Measurements from ENCODE around the gene ARHGEF17.
A peak's percentile ranks its signal among the peaks of the same experiment; 100 is the strongest.

Gene ARHGEF17

DNA sequence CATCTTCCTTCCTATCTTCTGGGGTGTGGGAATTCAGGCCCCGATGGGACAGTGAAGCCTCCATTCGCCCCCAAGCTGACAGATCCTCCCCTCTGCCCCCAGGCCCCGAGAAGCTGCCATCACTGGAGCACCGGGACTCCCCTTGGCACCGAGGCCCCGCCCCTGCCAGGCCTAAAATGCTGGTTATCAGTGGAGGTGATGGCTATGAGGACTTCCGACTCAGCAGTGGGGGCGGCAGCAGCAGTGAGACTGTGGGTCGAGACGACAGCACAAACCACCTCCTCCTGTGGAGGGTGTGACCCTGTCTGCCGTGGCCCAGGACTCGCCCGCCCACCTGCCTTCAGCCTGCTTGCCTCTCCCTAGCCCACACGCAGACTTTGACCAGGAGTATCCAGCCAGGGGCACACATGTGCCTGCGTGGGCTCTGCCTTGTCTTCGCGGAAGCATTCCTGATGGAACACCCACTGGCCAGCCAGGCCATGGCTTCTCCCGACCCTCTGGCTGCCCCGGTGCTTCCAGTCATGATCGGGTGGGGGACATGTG is 59.5 kb downstream of the ARHGEF17 start:
- Histone ChIP-seq H3K27me3 (ENCODE audit: control insufficient read depth, insufficient read depth, low read length) (peaks cover 3% of the 10 kb centered on the region), H3K9me3 (ENCODE audit: control insufficient read depth, low read depth, low read length) (no peaks in the 10 kb centered on the region), H3K36me3 (ENCODE audit: control insufficient read depth, low read depth, low read length) (no peaks in the 10 kb centered on the region), H3K4me1 (ENCODE audit: control insufficient read depth, low read depth, low read length) (no peaks in the 10 kb centered on the region), H3K27ac (ENCODE audit: low read length) (no peak overlapping the region), H3K4me3 (ENCODE audit: low read length) (no peak overlapping the region), H3K9ac (ENCODE audit: low read length) (no peak overlapping the region)

DNA sequence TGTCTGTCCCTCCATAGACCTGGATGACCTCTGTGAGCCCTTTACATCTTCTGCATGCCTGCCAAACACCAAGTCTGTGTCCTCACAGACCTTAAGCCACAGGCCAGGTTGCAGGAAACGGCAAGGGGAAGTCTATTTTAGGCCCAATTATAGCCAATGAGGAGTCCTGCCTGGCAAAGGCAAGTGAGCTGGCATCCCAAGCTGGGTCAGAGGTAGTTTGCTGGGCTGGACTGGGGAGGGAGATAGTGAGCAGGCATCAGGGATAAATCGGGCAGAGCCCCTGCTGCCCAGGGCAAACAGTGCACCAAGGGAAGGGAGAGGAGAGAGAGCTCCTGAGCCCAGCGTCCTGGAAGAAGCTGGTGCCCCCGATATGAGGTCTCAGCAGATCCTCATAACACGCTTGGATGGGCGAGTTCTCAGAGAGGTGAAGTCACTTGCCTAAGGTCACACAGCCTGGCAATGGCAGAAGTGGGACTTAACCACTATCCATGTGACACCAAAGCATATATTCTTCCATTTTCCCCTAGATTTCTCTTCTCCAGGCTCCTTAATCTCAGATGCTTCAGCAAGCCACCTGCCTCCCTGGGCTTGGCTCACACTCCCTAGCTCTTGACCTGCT is 64.4 kb downstream of the ARHGEF17 start:
- H3K9me3 ChIP-seq (ENCODE audit: control insufficient read depth, low read depth, low read length) = no peaks in the 10 kb centered on the region
- peaks cover 9% of the 10 kb centered on the region for H3K27me3 ChIP-seq (ENCODE audit: control insufficient read depth, insufficient read depth, low read length)
- no peaks in the 10 kb centered on the region for H3K36me3 ChIP-seq (ENCODE audit: control insufficient read depth, low read depth, low read length)
- H3K4me3 ChIP-seq (ENCODE audit: low read length) = no peak overlapping the region
- no peak overlapping the region for H3K27ac ChIP-seq (ENCODE audit: low read length)
- no peak overlapping the region for H3K9ac ChIP-seq (ENCODE audit: low read length)
- peaks cover 9% of the 10 kb centered on the region for H3K4me1 ChIP-seq (ENCODE audit: control insufficient read depth, low read depth, low read length)

DNA sequence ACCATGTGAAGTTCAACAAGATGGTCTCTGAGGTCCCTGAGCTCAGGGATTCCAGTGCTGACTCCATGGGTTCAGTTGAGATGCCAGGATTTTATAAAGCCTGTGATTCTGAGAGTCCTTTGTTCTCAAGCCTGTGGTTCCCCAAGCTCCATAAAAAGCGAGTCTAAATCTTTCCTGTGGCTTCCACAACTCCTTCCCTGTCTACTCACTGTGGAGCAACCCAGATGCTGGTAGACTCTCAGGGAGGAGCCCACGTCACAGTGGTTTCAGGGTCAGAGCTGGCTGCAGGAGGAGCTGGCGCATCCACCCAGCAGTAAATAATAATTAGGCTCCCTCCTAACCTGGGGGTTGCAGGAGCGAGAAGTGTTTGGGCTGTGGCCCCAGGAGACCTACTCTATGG is 66.1 kb downstream of the ARHGEF17 start:
- Histone ChIP-seq H3K27me3 (ENCODE audit: control insufficient read depth, insufficient read depth, low read length) (peaks cover 11% of the 10 kb centered on the region), H3K4me1 (ENCODE audit: control insufficient read depth, low read depth, low read length) (peaks cover 9% of the 10 kb centered on the region), H3K27ac (ENCODE audit: low read length) (no peak overlapping the region), H3K36me3 (ENCODE audit: control insufficient read depth, low read depth, low read length) (no peaks in the 10 kb centered on the region), H3K9me3 (ENCODE audit: control insufficient read depth, low read depth, low read length) (no peaks in the 10 kb centered on the region), H3K9ac (ENCODE audit: low read length) (no peak overlapping the region), H3K4me3 (ENCODE audit: low read length) (no peak overlapping the region)

DNA sequence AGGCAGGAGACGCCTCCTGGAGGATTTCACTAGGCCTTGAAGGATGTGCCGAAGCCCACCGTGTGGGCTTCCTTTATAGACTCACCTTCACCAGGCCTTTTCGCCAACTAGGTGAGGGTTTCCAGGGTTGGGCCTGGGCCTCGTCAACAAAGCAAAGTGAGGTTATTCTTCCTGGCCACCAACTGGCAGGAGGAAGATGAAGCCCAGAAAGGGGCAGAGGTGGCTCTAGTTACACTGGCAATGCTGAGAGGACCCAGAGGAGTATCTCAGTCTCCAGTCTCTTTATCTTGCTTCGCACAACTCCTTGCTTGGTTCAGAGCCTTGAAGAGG is 67.7 kb downstream of the ARHGEF17 start:
- Histone ChIP-seq H3K9ac (ENCODE audit: low read length) (no peak overlapping the region), H3K4me3 (ENCODE audit: low read length) (no peak overlapping the region), H3K27ac (ENCODE audit: low read length) (no peak overlapping the region), H3K36me3 (ENCODE audit: control insufficient read depth, low read depth, low read length) (no peaks in the 10 kb centered on the region), H3K4me1 (ENCODE audit: control insufficient read depth, low read depth, low read length) (peaks cover 9% of the 10 kb centered on the region), H3K9me3 (ENCODE audit: control insufficient read depth, low read depth, low read length) (no peaks in the 10 kb centered on the region), H3K27me3 (ENCODE audit: control insufficient read depth, insufficient read depth, low read length) (peaks cover 11% of the 10 kb centered on the region)

DNA sequence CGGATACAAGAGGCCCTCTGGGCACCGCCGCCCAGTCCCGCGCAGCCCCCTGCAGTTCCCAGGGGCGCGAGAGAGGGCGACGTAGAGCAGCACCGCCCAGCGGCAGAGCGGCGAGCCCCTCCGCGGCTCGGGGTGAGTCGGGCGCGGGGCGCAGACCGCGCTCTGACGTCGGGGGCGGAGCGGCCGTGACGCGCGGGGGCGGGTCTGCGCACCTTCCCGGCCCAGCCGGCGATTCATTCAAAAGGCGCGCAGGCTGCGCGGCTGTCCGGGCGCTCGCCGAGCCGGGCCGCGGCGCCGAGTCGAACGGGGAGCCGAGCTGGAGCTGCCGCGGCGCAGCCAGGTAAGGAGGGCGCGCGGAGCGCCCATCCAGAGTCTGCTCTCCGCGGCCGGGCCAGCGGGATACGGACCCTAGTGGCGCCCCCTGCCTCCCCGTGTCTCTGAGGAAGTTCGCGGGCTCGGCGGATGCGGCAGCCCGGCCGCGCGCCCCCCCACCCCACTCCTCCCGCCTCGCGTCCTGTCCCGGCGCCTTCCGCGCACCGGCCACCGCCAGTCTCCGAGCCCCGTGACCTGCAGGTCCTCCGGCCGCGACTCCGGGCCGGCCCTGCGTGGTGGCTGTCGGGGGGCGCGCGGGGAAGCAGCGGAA is 68.2 kb downstream of the ARHGEF17 start, which contains the start of gene RELT:
TSS of gene RELT (plus strand) at position 240 of the 643 bp plus-strand sequence. CDS start 12,738 bp downstream, outside the sequence.
- Histone ChIP-seq H3K9ac (ENCODE audit: low read length) (peak within 1 kb of the TSS; percentile 51), H3K9me3 (ENCODE audit: control insufficient read depth, low read depth, low read length) (no peaks in the 10 kb centered on the region), H3K27ac (ENCODE audit: low read length) (no peak within 1 kb of the TSS), H3K4me3 (ENCODE audit: low read length) (peak within 1 kb of the TSS; percentile 65), H3K36me3 (ENCODE audit: control insufficient read depth, low read depth, low read length) (no peaks in the 10 kb centered on the region), H3K4me1 (ENCODE audit: control insufficient read depth, low read depth, low read length) (peaks cover 9% of the 10 kb centered on the region), H3K27me3 (ENCODE audit: control insufficient read depth, insufficient read depth, low read length) (peaks cover 11% of the 10 kb centered on the region)

DNA sequence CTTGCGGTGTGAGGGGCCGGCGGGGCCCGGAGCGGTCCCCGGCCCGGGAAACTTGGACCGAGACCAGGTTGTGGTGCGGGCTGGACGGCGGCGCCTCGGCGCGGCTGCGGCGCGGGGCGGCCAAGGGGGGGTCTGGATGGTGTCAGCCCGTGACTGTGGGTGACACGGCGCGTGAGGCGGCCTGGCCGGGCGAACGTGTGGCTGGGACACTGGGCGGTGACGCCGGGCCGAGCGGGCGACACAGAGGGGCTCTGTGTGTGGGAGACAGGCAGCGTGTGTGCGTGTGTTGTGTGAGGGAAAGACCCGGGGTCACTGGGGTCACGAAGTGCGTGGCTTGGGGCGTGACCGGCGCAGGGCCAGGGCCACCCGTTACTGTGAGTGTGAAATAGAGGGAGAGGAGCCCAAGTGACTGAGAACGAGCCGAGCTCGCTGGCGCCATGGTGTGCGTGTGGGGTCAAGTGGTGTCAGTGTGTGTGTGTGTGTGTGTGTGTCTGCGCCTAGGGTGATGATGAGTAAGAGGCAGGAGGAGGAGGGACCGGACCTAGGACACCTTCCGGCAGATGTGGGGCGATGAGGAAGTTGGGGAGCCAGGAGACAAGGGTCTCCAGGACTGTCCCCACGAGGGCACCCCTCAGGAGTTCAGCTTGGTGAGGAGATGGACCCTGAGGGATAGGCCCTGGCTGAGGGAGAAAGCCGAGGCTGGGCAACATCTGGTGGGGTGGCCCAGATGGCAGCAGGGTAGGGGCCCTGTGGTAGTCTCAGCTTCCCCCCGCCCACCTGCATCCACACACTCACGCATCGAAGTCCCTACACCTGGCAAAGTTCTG is 68.9 kb downstream of the ARHGEF17 start:
- H3K4me3 ChIP-seq (ENCODE audit: low read length) = peak overlapping the region; percentile 65
- peak overlapping the region; percentile 51 for H3K9ac ChIP-seq (ENCODE audit: low read length)
- H3K27me3 ChIP-seq (ENCODE audit: control insufficient read depth, insufficient read depth, low read length) = peaks cover 11% of the 10 kb centered on the region
- H3K27ac ChIP-seq (ENCODE audit: low read length) = no peak overlapping the region
- H3K9me3 ChIP-seq (ENCODE audit: control insufficient read depth, low read depth, low read length) = no peaks in the 10 kb centered on the region
- H3K36me3 ChIP-seq (ENCODE audit: control insufficient read depth, low read depth, low read length) = no peaks in the 10 kb centered on the region
- peaks cover 9% of the 10 kb centered on the region for H3K4me1 ChIP-seq (ENCODE audit: control insufficient read depth, low read depth, low read length)

DNA sequence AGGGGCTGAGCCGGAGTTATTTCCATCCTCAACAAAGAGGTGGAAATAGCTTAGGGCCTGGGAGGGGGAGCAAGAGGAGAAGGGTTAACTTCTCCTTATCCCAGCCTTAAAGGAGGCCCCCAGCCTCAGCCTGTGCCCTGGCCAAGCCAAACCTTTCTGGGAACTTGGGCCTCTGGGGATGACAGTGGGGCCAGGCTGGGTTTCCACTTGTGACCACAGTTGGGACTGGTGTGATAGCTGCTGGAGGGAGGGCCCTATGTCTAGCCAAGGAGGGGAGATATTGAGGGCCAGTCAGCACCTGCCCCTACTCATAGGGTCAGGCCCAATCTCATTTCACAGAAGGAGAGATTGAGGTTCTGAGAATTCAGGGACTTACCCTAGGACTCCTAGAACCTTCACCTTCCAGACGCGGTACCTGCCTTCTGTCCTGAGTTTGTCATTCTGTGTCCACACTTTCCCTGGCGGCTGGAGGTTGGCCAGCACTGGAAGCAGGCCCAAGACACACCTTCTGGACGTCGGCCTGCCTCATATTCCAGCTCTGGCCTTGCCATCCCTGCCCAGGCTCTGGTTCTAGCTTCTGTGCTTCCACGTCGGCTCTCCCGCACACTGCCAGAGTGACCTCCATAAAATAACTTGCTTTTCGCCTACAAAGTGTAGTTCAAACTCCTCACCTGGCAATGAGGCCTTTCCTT is 71.3 kb downstream of the ARHGEF17 start:
- Histone ChIP-seq H3K27me3 (ENCODE audit: control insufficient read depth, insufficient read depth, low read length) (peaks cover 11% of the 10 kb centered on the region), H3K9ac (ENCODE audit: low read length) (no peak overlapping the region)

DNA sequence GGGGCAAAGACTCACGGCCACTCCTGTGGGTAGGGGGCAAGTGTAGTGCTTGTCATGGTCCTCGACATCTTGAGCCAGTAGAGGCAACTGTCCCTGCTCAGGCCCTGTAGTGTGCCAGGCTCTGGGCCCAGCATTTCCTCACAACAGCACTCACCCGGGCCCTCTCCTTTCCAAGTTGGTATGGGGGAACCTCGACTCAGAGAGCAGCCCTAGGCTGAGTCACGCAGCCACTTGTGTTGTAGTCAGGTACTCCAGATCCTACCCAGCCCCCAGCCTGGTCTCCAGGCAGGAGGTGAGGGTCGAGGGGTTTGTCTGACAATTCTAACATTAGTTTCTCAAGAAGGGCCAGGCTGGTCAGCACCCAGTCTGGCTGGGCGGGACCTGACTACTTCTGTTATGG is 72.3 kb downstream of the ARHGEF17 start:
- Histone ChIP-seq H3K27me3 (ENCODE audit: control insufficient read depth, insufficient read depth, low read length) (peaks cover 11% of the 10 kb centered on the region), H3K4me3 (ENCODE audit: low read length) (no peak overlapping the region), H3K27ac (ENCODE audit: low read length) (no peak overlapping the region), H3K36me3 (ENCODE audit: control insufficient read depth, low read depth, low read length) (no peaks in the 10 kb centered on the region), H3K4me1 (ENCODE audit: control insufficient read depth, low read depth, low read length) (peaks cover 9% of the 10 kb centered on the region), H3K9me3 (ENCODE audit: control insufficient read depth, low read depth, low read length) (no peaks in the 10 kb centered on the region), H3K9ac (ENCODE audit: low read length) (no peak overlapping the region)

More for the DNA sequence above, 71.3 kb downstream of the ARHGEF17 start:
- Histone ChIP-seq H3K4me3 (ENCODE audit: low read length) (no peak overlapping the region), H3K27ac (ENCODE audit: low read length) (no peak overlapping the region), H3K9me3 (ENCODE audit: control insufficient read depth, low read depth, low read length) (no peaks in the 10 kb centered on the region), H3K36me3 (ENCODE audit: control insufficient read depth, low read depth, low read length) (no peaks in the 10 kb centered on the region), H3K4me1 (ENCODE audit: control insufficient read depth, low read depth, low read length) (peaks cover 9% of the 10 kb centered on the region)

DNA sequence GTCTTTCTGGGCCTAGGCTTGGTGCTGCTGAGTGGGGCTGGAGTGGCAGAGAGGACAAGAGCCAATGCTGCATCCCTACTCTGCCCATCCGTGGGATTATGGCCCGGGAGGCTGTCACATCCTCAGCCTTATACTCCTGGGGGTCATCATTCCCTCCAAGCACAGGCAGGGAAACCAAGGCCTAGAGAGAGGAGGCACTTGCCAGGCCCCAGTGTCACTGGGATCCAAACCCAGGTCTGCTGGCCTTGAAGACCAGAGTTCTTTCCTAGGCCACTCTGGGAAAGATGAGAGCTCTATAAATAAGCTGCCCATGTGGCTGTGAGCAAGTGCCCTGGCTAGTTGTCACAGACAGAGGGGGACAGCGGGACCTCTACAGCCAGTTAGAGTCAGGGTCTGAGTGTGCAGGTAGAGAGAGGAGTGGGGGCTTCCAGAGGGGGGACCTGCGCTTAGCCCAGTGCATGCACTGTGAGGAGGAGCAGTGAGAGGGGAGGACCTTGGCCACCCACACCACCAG is 72.9 kb downstream of the ARHGEF17 start:
- Histone ChIP-seq H3K36me3 (ENCODE audit: control insufficient read depth, low read depth, low read length) (no peaks in the 10 kb centered on the region), H3K4me1 (ENCODE audit: control insufficient read depth, low read depth, low read length) (peaks cover 5% of the 10 kb centered on the region), H3K9ac (ENCODE audit: low read length) (no peak overlapping the region), H3K9me3 (ENCODE audit: control insufficient read depth, low read depth, low read length) (no peaks in the 10 kb centered on the region), H3K27ac (ENCODE audit: low read length) (no peak overlapping the region), H3K4me3 (ENCODE audit: low read length) (no peak overlapping the region), H3K27me3 (ENCODE audit: control insufficient read depth, insufficient read depth, low read length) (peaks cover 11% of the 10 kb centered on the region)

DNA sequence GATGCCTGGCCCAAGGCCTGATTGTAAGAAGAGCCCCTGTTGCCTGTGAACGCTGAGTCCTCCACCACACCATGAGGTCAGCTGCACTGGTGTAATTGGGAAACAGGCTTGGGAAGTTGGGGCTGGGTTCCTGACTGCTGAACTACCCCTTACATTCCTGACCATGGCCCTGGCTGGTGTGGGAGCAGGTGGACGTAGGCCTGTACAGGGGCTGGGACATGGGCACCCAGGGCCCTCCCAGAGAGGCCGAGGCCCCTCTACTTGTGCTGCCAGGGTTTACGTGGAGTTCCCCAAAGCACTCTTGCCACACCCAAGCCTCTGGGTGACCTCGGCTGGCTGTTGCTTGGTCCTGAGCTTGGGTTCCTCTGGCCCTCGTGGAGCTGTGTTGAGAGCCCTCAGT is 73.5 kb downstream of the ARHGEF17 start:
- H3K36me3 ChIP-seq (ENCODE audit: control insufficient read depth, low read depth, low read length) = no peaks in the 10 kb centered on the region
- H3K27ac ChIP-seq (ENCODE audit: low read length) = no peak overlapping the region
- H3K27me3 ChIP-seq (ENCODE audit: control insufficient read depth, insufficient read depth, low read length) = peaks cover 11% of the 10 kb centered on the region
- H3K4me3 ChIP-seq (ENCODE audit: low read length) = no peak overlapping the region
- peaks cover 5% of the 10 kb centered on the region for H3K4me1 ChIP-seq (ENCODE audit: control insufficient read depth, low read depth, low read length)
- no peaks in the 10 kb centered on the region for H3K9me3 ChIP-seq (ENCODE audit: control insufficient read depth, low read depth, low read length)
- no peak overlapping the region for H3K9ac ChIP-seq (ENCODE audit: low read length)

DNA sequence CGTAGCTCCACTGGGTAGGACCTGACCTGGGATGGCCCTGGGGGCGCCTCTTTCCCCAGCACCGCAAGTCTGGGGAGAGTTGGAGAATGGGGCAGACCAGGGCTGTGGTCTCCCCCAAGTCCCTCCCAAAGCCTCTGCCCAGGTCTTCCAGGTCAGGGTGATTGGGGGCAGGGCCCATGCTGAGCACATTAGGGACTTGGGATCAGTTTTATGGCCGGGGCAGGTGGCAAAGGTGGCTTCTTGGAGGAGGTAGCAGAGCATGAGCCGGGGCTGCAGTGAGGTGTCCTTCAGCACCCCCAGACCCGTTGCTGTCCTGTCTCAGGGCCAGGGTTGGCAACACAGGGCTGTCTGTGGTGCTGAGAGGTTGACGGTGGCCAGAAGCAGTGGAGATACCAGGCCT is 74.1 kb downstream of the ARHGEF17 start:
- Histone ChIP-seq H3K36me3 (ENCODE audit: control insufficient read depth, low read depth, low read length) (no peaks in the 10 kb centered on the region), H3K4me1 (ENCODE audit: control insufficient read depth, low read depth, low read length) (peaks cover 3% of the 10 kb centered on the region), H3K9me3 (ENCODE audit: control insufficient read depth, low read depth, low read length) (no peaks in the 10 kb centered on the region), H3K27me3 (ENCODE audit: control insufficient read depth, insufficient read depth, low read length) (peaks cover 5% of the 10 kb centered on the region), H3K4me3 (ENCODE audit: low read length) (no peak overlapping the region), H3K27ac (ENCODE audit: low read length) (no peak overlapping the region), H3K9ac (ENCODE audit: low read length) (no peak overlapping the region)
